Erythroblast (primary cell): ENCODE data around the gene ZFP14.

Source experiments
- DNase-seq, 2 experiments: peaks; one replicate each; lab custom pipeline; 2025; lab: John Stamatoyannopoulos, UW
- GATA1 ChIP-seq: IDR thresholded peaks from 2 replicates; pipeline ENCODE4 v1.6.1; 2011; ENCODE audit warnings: low read depth, mild to moderate bottlenecking, control low read depth, low read length, moderate library complexity
- POLR2A ChIP-seq: IDR thresholded peaks from 2 replicates; pipeline ENCODE4 v1.6.1; 2011; ENCODE audit warnings: mild to moderate bottlenecking, low read length

ZFP14 gene

GRCh38 chr19:36378625-36379509, at the start of gene ZFP14:
Gene ZFP14 (minus strand): TSS chr19:36379201. CDS start chr19:36367892, 11,309 bp downstream.
- TF ChIP-seq GATA1 (no peak), POLR2A (peak; percentile 40)
- DNase-seq = peak; percentile 92 to 93

- TF ChIP-seq POLR2A = no peak
- TF ChIP-seq GATA1 = no peak
- DNase-seq = no peak
Measured at GRCh38 chr19:36423925-36424324, 44.9 kb upstream of the ZFP14 start.

DNA sequence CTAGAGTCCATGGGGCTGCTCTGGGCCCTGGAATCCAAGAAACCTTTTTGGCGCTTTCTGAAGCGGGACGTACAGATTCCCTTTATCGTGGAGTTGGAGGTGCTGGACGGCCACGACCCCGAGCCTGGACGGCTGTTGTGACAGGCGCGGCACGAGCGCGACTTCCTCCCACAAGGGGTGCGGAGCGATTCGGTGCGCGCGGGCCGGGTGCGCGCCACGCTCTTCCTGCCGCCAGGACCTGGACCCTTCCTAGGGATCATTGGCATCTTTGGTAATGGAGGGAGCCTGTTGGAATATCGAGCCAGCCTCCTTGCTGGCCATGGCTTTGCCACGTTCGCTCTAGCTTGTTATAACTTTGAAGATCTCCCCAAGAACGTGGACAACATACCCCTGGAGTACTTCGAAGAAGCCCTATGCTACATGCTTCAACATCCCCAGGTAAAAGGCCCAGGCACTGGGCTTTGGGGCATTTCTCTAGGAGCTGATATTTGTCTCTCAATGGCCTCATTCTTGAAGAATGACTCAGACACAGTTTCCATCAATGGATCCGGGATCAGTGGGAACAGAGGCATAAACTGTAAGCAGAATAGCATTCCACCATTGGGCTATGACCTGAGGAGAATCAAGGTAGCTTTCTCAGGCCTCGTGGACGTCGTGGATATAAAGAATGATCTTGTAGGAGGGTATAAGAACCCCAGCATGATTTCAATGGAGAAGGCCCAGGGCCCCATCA, 42.9 kb upstream of the ZFP14 start:
- DNase-seq = no peak
- TF ChIP-seq POLR2A (no peak), GATA1 (no peak)

DNA sequence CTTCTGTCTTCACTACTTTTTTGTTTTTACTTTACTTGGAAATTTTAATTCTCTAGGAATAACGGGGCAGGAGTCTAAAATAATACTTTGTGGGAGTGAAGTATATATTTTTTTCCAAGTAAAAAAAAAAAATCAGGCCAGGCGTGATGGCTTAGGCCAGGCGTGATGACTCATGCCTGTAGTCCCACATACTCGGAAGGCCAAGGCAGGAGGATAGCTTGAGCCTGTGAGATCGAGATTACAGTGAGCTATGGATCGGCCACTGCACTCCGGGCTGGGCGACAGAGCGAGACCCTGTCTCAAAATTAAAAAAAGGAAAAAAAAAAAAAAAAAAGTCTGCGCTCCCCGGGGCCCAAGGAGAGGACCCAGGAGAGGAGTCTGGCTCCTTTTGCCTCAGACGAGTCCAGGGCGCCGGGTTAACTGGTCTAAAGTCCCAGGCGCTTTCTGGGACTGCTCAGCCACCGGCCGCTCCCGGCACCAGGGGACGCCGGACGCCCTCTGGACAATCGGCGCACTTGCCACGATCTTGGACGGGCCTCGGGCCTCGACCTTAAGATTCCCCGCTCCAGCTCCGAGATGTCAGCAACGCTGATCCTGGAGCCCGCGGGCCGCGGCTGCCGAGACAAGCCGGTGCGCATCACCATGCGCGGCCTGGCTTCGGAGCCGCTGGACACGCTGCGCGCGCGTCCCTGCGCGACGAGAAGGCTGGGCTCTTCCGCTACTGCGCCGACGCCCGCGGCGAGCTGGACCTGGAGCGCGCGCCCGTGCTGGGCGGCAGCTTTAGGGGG, 42.2 kb upstream of the ZFP14 start:
- no peak for TF ChIP-seq GATA1
- no peak for TF ChIP-seq POLR2A
- peak; percentile 30 to 55 for DNase-seq

GRCh38 chr19:36418287-36419001, 39.4 kb upstream of the ZFP14 start, which contains the start of gene ZFP82:
Gene ZFP82 (minus strand): TSS chr19:36418644. CDS start chr19:36409789, 8,855 bp downstream.
- TF ChIP-seq GATA1 (no peak), POLR2A (peak; percentile 45)
- DNase-seq = peak; percentile 85

DNA sequence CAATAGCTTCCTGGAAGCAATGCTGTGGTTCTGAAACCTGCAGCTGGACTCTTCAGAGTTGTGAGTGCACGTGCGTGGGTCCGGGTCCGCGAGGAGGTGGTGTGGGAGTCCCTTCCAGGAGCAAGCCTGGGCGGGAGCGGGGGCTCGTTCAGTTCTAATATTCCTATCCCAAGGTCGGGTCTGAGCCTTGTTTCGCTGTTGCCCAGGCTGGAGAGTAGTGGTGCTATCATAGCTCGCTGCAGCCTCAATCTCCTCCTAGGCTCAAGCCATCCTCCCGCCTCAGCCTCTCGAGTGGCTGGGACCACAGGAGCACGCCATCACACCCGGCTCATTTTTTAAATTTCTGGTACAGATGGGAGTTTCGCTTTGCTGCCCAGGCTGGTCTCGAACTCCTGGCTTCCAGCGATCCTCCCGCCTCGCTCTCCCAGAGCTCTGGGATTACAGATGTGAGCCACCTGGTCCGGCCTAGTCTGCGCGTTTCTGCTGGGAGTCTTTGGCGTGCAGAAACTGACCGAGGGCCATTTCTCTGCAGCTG, 38.8 kb upstream of the ZFP14 start:
- no peak for DNase-seq
- TF ChIP-seq GATA1 (no peak), POLR2A (no peak)

- TF ChIP-seq GATA1 (no peak), POLR2A (no peak)
- no peak for DNase-seq
Measured at GRCh38 chr19:36409841-36410240, 30.8 kb upstream of the ZFP14 start.

DNA sequence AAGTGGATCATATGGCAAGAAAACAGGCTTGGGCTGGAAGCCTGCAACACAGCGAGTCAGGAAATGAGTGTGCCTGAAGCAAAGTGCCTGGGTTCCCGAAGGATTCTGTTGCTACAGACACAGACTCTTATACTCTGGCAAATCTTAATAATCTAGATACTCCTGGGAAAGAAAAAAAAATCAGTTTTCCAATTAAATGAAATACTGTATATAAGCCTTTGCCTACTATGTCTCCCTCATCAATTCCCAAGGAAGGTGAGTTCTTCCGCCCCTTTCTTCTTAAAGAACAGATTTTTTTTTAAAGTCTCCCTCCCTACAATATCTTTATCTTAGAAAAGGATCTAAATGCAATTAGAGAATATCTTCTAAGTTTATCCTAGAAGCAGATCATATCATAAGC, 29.1 kb upstream of the ZFP14 start:
- DNase-seq = no peak
- TF ChIP-seq GATA1 (no peak), POLR2A (no peak)

- no peak for DNase-seq
- TF ChIP-seq POLR2A (no peak), GATA1 (no peak)
Measured at GRCh38 chr19:36404498-36404897, 25.5 kb upstream of the ZFP14 start.

GRCh38 chr19:36401475-36401874, 22.5 kb upstream of the ZFP14 start:
- TF ChIP-seq GATA1 (no peak), POLR2A (no peak)
- DNase-seq = no peak

GRCh38 chr19:36398571-36398970, 19.6 kb upstream of the ZFP14 start:
- DNase-seq = no peak

GRCh38 chr19:36392916-36393673, 14.1 kb upstream of the ZFP14 start:
- no peak for TF ChIP-seq GATA1
- no peak for DNase-seq

More at GRCh38 chr19:36398571-36398970, 19.6 kb upstream of the ZFP14 start:
- TF ChIP-seq POLR2A = no peak
- no peak for TF ChIP-seq GATA1
